WI38 (cell line): ENCODE results near the gene NEDD4.
"Not testable (repeated sequence)": the region's sequence is repeated elsewhere in the genome, so short reads cannot be mapped to it uniquely, and the experiment has no call there.

Experiments
- H3K4me3 ChIP-seq: 2 replicates; pipeline ENCODE4 v1.5.1; 2011; ENCODE audit warnings: low read depth, mild to moderate bottlenecking, control low read depth, low read length
- CTCF ChIP-seq: IDR thresholded peaks from 2 replicates; pipeline ENCODE4 v1.5.1; 2012; ENCODE audit warnings: low read depth, mild to moderate bottlenecking, control low read depth, low read length

The NEDD4 gene

GRCh38 chr15:56036546-56037067 is 43.2 kb upstream of the NEDD4 start:
- TF ChIP-seq CTCF = no peak
- no peak overlapping the region for H3K4me3 ChIP-seq

DNA sequence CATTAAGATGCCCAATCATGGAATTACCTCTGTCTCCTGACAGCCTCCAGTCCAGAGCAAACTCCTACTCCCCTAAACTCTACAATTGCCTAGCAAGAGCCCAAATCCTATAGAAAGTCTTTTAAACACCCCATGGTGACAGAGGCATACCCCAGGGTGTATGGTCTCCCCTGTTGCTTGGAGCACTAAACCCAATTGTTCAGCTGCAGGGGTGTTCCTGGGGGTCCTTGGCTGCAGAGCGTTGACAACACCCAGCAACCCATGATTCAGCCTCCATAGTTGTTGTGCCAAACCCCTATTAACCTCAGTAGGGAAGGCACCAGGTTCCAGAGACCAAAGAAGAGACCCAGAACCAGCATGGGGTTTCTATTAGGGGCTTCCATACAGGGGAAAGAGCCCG is 41.8 kb upstream of the NEDD4 start:
- no peak overlapping the region for H3K4me3 ChIP-seq
- no peak for TF ChIP-seq CTCF

GRCh38 chr15:56034514-56034913 is 41.1 kb upstream of the NEDD4 start:
- no peak overlapping the region for H3K4me3 ChIP-seq
- no peak for TF ChIP-seq CTCF

DNA sequence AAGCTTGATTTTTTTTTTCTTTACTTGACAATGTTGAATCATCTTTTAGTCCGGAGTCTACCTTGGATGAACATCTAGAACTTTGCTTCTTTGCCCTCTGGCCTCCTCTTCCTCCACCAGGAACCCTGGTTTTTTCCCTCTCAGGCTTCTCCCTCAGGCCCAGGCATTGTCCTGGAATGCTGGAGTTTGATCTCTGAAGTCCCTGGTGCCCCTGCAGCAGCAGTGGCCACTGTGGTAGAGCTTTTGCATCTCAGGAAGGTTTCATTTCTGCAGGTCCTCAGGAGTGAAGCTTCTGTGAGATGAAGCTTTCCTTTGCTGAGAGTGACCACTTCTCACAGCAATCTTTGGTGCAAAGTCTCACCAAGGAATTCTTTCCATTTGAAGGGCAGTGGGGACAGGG is 39.0 kb upstream of the NEDD4 start:
- no peak overlapping the region for H3K4me3 ChIP-seq
- no peak for TF ChIP-seq CTCF

GRCh38 chr15:56031836-56032235 is 38.4 kb upstream of the NEDD4 start:
- TF ChIP-seq CTCF = no peak

GRCh38 chr15:56031402-56031801 is 38.0 kb upstream of the NEDD4 start:
- TF ChIP-seq CTCF = no peak
- no peak overlapping the region for H3K4me3 ChIP-seq

More at GRCh38 chr15:56031836-56032235, 38.4 kb upstream of the NEDD4 start:
- H3K4me3 ChIP-seq = no peak overlapping the region

- H3K4me3 ChIP-seq = no peak overlapping the region
- TF ChIP-seq CTCF = no peak
These were observed 35.0 kb upstream of the NEDD4 start for GRCh38 chr15:56028430-56028829.

GRCh38 chr15:56023160-56023559 is 29.7 kb upstream of the NEDD4 start:
- not testable (repeated sequence) for H3K4me3 ChIP-seq
